NCI-H1436 (cell line): Measurements from ENCODE around the gene CAPSL.
"Not testable (repeated sequence)": the region's sequence is repeated elsewhere in the genome, so short reads cannot be mapped to it uniquely, and the experiment has no call there.

ENCODE experiments used
- DNase-seq: peaks from one replicate; lab custom pipeline; 2025; lab: John Stamatoyannopoulos, UW

The CAPSL gene

DNA sequence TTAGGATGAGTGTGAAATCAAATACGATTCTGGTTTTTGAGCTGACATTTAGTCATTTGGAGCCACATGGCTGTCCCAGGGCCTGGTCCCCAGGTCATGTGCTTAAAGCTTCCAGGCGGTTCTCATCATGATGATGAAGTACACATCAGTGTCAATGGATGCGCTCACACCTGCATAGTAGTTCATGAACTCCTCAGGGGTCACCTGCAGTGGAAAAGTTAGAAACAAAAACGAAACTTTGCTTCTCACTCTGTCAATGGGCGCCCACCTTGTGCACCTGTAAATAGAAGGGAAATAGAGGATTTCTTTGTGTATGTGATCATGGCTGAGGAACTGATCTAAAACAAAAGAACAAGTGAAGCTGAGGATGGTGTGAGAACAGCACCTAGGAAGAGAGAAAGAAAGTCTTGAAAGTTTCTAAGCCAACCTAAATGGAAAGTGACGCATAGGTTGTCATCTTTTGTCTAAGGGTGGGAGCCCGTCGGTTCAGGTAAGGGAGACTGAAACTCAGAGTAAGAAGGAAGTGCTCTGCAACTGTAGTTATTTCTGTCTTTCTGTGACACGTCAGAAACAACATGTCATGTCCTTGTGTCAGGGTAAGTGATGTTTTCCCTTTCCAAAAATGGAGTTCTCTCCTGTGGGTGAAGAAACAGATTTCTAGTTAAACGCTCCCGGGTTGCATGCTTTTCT, 33.8 kb downstream of the CAPSL start:
- no peak for DNase-seq

DNA sequence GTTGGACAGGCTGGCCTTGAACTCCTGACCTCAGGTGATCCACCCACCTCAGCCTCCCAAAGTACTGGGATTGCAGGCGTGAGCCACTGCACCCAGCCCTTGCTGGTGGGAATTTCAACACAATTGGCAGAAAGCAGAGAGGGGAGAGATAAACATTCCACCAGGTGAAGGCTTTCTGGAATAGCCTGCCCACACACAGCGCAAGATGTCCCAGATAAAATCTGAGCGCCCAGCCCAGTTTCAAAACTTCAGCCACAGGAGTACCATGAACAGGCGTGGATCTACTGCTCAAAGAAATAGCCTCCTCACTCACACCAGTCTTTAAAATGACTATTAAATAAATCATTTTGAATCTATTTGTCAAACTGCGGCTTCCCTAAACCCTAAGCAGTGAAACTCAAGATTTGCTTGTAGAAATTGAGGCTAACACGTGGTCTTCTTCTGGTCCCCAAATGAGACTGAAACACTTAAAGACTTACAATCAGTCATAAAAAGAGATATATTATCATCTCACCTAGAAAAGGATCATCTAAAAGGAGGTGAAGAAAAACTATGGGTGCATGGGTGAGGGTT, 34.7 kb downstream of the CAPSL start:
- DNase-seq, result no peak

DNA sequence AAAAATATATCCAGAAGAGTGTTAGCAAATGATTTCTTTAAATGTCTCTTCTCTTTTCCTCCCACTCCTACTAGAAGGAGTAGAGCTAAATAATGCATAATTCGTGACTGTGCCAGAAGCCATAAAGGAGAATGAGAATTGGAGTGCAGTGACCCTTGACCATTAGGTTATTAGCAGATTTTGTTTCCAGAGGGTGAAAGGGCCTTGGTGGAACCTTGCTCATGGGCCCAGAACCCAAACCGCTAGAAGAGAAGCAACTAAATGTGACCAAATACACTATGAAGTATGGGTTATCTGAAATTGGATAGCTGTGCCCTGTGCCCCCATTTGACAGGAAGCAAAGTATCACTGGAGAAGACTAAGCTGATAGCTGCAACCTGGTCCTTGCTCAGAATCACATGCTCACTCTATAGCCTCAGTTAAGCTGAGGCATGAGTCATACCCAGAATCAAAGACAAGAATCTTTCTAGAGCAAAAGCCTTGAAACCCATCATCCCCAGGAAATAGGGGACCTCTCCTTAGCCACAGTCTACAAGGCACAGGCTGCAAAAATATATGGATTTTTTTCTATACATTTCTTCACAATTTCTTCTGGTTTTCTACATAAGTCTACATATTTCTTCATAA, 36.3 kb downstream of the CAPSL start:
- DNase-seq, result no peak

DNA sequence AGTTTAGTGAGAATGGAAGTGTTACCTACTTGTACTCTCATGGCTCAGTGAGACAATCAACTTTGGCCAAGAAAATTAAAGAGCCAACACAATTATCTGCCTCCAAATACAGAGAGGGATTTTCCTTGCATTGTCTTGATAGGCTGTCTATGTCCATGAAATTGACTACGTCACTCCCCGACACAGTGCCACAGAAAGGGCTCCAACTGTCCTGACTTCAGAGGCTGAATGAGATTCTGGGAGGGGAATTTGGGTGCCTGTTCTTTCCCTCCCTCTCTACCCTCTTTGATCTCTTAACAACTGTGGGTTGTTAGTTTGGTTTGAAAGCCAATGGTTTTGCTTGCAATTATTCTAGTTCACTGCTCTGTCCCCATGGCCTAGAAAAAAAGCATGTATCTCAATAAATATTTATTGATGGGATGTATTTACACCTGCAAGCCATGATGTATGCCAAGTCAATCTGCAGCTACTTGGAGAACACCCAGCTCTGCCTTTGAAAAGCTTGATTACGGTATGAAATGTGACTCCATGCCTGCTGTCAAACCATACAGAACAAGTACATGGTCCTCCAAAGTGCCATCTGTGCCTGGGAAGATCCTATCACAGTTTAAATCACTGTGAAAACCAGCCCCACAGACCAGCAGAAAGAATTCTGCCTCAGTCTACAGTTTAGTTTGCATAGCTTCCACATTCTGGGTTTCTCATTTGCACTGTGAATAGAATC, 37.3 kb downstream of the CAPSL start:
- no peak for DNase-seq

DNA sequence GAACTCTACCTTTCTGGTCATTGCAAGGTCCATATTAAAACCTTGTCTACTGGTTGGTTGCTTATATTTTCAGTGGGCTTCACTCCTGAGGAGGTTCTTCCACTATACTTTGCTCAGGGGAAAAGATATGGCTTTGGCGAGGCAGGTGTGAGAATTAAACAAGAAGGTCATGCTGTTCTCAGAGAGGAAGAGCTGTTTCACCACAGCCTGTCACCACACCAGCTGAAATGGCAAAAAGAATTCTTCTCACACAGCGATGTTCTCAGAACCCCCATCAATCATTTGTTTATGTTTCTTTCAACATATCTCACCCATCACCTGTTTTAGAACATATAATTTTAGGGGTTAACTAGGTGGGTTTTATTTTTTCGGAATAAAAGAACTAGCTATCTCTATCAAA, 38.6 kb downstream of the CAPSL start:
- DNase-seq, result no peak

DNA sequence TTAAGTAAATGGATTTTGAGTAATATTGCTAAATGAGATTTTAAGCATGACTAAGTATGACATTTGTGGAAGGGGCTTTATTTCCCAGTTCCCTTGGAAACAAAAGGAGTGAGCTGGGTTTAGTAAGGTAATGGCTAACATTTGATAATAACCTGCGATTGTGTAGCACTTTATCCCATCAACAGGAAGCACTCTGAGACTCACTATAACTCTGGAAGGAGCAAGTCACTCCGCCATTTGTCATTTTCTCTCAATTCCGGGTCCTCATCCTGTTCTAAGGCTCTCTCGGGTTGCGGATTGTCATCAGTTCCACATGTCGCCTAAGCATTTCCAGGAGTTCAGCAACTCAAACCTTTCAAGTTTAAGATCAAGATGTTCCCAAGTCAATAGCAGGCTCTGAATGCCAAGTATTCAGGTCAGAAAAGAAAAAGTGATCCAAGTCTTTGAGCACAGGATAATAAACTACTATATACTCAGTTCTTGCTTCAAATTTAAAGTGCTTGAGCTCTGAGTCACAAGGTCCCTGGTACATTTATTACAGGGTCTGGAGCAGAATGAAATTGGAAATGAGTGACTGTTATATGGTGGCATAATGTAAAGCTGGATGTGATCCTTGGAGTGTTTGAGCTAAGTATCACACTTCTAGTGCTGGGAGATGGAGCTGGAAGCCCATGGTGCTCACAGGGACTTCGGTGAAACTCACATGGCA, 39.3 kb downstream of the CAPSL start:
- no peak for DNase-seq

DNA sequence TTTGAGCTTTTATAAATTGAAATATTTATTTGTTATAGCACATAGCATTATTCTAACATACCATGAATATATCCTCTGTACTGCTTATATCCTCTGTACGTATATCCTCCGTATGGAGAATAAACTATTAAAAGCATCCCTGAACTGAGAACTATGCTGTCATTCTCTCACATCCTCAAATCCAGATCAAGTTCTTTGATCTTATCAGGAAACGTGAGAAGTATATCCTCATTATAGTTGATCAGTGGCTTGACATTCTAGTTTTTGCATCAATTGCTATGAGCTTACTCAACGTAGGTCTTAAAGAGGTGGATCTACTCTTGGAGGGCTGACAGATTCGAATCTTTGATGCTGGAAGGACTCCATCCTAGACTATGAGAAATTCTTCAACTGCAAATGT, 44.3 kb downstream of the CAPSL start:
- DNase-seq, result no peak

DNA sequence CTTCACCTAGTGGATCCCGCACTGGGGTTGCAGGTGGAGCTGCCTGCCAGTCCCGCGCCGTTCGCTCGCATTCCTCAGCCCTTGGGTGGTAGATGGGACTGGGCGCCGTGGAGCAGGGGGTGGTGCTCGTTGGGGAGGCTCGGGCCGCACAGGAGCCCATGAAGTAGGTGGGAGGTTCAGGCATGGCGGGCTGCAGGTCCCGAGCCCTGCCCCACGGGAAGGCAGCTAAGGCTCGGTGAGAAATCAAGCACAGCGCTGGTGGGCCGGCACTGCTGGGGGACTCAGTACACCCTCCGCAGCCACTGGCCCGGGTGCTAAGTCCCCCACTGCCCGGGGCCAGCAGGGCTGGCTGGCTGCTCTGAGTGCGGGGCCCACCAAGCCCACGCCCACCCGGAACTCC, 45.6 kb downstream of the CAPSL start:
- DNase-seq, result not testable (repeated sequence)

DNA sequence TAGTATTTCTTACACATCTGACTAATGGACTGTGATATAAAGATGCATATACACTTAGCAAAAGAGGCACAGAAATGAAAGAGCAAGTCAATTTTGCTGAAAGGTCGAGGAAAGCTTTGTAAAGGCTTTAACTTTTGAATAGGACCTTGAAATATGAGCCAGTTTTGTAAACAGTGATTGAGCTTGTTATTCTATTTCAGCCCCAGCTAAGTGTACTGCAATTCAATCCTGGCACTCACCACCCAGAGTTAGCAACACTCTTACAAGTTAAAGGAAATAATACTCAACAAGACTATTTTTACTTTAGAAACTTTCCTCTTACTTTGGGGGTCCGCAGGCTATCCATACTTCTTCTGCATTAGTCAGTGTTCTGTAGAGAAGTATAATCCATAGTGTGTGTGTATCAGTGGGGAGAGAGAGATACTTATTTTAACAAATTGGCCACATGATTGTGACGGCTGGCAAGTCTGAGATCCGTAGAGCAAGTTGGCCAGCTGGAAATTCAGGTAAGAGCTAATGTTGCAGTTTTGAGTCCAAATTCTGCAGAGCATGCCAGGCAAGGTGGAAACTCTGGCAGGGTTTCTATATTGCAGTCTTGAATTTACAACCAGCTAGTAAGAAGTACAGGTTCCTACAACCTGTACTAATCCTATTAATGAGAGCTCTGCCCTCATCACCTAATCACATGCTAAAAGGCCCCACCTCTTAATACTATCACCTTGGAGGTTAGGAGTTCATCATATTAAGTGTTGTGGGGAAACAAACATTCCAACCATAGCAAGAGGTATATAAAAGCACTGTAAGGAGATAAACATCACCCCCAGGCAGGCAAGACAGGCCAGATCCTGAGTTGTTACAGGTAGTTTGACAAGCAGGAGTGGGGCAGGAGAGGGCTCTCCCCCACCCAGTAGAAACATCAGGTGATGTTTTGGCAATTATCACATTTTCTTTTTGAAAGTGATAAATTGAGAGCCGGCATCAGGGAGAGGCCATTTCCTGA, 48.1 kb downstream of the CAPSL start:
- DNase-seq, result no peak

DNA sequence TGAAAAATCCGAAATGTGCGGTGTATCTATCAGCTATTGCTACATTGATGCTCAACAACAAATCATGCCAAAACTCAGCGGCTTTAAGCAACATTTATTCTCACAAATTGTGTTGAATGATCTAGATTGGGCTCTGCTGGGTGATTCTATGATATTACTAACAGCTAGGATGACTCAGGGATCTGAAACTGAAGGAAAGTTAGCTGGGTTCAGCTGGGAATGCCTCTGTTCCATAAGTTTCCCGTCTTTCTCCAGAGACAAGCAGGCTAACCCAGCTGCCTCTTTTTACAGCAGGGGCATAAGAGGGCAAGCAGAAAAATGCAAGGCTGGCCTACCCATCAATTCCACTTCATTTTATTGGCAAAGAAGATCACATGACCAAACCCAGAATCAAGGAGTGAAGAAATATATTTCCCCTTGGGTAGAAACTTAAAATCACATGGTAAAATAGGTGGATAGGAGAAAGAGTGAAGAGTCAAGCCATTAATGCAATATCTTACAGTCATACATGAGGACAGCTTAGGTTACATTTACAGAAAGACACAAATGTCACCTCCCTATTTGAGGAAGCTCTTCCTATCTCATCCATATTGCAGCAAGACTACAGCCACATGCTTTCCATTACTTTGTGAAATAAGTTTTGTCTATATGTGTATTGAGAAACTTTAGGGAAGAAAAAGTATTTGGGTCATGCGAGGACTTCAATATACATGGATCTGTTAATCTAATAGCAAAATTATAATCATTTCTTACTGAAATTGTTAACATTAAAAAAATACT, 50.9 kb downstream of the CAPSL start:
- no peak for DNase-seq

DNA sequence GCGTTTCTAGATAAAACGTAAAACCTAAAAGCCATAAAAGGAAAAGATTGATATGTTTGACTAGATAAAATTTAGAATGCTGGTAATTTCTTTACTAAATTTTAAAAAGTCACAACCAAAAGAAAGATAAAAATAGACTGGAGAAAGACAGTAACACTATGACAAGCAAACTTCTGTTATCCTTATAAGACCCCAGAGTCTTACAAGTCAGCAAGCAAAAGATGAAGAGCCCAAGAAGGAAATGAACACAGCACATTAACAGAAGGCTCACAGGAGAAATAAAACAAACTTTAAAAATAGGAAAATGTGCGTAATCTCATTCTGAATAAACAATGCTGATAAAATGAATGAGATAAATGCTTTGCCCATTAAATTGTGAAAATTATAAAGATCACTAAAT, 52.0 kb downstream of the CAPSL start:
- no peak for DNase-seq

DNA sequence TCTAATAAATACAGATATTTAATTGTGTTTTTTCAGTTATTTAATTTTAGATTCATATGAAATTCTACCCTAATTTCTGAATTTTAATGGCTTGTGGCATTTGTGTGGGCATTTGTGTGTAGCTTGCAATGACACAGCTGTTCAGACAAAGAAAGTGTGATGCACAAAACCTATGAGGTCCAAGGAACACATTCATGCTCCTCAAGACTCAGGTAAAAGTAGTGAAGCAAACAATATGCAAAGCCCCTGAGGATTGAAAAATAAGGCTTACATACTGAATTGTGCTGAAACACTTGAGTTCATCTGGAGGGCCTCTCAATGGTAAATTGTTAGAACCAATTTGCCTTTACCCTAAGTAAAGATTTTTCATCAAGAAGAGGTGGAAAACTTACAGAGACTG, 53.6 kb downstream of the CAPSL start:
- DNase-seq, result no peak

DNA sequence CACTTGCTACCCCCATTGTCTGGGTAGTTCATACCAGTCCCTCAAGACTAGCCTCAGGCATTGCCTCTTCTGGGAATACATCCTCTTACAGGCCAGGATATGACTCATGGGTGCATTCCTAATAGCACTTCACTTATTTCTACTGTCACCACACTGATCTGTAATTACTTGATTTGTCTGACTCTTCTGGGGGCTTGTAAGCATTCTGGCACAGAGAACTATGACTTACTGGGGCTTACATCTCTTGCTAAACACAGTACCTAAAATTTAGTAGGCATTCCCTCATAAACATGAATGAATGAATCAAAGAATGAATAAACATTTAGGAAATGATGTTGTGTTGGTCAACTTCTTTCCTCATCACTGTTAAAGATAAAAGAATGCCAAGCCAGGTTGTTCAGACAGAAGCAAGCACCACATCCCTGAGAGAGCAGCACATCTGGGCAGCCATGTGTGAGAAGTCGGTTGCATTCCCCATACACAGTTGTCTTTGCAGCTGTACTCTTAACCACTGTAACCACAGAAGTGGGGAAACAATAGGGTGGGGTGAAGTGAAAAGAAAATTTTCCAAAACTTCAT, 54.1 kb downstream of the CAPSL start:
- DNase-seq, result no peak

DNA sequence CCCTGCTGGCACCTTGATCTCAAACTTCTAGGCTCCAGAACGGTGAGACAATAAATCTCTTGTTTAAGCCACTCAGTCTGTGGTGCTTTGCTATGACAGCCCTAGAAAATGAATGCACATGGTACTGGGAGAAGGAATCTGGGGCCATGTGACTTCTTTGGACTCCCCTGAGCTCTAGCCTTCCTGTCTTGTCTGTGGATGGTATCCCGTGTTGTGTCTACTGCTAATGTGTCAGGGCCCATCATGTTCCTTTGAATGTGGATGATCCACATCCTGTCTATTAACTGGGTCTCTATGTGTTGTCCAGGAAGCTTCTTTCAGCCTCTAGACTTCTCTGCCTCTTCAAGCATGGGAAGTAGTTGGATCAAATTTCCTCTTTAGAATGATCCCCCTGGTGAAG, 56.7 kb downstream of the CAPSL start:
- DNase-seq, result no peak

DNA sequence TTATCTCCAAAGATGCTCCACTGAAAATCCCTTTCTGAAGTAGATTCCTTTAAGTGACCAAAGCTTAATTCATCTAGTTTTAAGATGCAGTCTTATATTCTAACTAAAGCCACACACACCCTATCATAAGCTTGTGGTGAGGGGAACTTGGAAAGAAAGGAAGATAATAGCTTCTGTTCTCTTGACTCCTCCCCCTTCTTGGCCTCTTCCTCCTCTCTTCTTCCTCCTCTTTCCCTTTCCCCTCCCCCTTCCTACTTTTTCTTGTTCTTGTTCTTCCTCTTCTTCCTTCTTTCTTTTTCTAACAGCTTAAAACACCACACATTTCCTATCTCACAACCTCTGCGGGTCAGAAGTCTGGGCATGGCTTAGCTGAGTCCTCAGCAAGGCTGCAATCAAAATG, 58.3 kb downstream of the CAPSL start:
- DNase-seq, result no peak

DNA sequence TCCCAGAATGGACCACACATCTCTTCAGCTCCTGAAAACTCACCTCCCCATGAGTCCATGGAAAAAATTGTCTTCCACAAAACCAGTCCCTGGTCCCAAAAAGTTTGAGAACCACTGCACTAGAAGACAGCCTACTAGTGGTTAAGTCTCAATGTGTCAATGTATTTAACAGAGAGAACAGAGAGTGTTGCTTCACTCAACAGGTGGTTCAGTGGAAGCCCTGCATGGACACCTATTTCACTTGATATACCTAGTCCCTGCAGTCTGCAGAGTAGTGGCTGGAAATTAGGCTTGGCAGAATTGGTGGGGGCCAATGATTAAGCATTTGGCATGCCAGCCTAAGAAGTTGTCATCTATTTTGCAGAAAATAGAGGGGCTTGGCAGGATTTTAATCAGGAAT, 58.8 kb downstream of the CAPSL start:
- no peak for DNase-seq

DNA sequence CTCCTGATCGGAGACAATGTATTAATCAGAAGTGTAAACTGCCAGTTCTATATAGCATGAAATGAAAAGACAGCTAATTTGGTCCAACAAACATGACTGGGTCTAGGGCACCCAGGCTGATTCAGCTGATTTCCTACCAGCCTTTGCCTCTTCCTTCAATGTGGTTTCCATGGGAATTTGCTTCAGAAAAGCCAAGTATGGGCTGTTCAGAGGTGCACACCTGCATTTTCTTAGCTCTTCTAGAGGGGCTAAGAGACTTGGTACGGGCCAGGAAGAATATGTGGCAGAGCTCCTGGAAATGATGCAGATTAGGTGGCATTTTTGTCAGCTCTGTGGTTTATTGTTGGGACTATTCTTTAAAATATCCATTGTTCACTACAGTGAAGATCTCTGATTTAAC, 59.3 kb downstream of the CAPSL start:
- no peak for DNase-seq

DNA sequence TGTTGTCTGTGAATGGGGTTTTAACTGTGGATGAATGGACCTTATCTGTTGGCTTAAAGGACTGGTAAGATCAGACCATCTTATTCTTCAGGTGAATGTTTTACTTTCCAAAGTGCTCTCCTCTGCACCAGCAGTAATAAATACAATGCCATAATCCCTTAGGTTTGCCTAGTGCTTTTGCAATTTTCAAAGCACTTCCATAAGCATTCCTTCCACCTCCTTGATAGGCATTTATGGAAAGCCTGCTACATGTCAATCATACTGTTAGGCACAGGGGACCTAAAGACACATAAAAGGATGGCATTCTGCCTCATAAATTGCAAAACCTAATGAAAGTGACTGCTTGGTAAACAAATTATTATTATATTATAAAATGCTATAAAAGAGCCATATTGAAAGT, 60.3 kb downstream of the CAPSL start:
- no peak for DNase-seq

DNA sequence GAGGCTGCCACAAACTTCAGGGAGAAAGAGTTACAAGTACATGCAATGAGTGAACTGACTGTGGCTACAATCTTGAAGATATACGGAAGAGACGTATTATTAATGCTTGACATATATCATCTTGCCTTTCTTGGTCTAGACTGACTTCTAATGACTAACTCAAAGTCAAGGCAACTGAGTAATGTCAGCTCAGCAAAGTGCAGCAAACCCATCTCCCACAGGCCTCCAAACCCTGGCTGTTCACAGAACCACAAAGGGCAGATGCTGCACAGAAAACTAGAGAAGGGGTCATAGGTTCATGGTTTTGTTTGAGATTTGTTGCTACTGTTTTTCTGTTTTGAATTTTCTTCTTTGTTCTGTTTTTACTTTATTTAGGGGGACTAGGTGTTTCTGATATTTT, 60.8 kb downstream of the CAPSL start:
- DNase-seq, result no peak

DNA sequence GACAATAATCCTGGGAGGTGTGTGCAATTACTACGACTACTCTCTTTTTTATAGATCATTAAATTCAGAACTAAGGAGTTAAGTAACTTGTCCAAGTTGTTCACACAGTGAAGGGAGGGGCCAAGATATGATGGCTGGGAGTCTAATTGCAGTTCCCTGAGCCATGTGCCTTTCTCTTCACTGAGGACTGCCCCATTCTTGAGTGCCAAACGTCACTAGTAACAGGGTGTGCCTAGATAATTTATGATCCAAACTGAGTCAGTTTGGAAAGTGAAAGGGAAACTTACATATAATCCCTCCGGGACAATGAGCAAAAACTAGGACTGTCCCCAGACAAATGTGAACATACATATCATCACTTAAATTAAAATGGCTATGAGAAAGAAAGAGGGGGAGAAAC, 61.5 kb downstream of the CAPSL start:
- no peak for DNase-seq
